ENCODE results near the gene RPL10.

DNA sequence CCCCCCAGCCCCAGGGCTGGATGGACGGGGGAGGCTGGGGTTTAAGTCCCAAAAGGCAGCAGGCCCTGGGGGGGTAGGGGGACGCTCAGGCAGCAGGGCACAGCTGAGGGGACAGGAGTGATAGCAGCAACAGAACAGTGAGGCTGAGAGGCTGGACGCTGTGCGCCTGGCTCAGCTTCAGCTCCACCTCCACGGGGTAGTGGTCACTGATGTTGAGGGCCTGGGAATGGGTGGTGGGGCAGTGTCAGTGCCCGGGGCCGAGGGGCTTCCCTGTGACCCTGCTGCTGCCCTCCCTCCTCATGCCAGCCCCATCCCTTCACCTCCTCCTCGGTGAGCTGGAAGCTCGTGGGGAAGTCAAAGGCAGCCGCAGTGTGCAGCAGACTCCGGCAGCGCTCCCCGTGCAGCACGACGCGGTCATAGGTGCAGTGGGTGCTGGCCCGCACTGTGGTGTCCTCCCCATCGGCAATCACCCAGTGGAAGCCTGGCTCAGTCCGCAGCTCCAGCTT is 4.5 kb downstream of the RPL10 start:
- TF ChIP-seq CTCF (optimal IDR thresholded peaks at IDR 0.05 in 1 of 3, IDR thresholded peaks at IDR 0.05 in 1 of 3, conservative IDR thresholded peaks at IDR 0.05 in 1 of 3; ENCODE audit: extremely low read depth in 1 of 3, insufficient read depth in 2 of 3, low read length in 3 of 3) (no peak), EZH2 (IDR thresholded peaks at IDR 0.05; ENCODE audit: low read length) (no peak)

All from keratinocyte (primary cell).